HG03108 (cell line): ENCODE results near the gene CAMSAP1.

ENCODE experiments used
- ATAC-seq: cut with Tn5 transposase; IDR thresholded peaks from one replicate; pipeline ENCODE4 v1.9.1; 2021; ENCODE audit warnings: moderate library complexity; ENCODE audit not compliant: unreplicated experiment

The CAMSAP1 gene

DNA sequence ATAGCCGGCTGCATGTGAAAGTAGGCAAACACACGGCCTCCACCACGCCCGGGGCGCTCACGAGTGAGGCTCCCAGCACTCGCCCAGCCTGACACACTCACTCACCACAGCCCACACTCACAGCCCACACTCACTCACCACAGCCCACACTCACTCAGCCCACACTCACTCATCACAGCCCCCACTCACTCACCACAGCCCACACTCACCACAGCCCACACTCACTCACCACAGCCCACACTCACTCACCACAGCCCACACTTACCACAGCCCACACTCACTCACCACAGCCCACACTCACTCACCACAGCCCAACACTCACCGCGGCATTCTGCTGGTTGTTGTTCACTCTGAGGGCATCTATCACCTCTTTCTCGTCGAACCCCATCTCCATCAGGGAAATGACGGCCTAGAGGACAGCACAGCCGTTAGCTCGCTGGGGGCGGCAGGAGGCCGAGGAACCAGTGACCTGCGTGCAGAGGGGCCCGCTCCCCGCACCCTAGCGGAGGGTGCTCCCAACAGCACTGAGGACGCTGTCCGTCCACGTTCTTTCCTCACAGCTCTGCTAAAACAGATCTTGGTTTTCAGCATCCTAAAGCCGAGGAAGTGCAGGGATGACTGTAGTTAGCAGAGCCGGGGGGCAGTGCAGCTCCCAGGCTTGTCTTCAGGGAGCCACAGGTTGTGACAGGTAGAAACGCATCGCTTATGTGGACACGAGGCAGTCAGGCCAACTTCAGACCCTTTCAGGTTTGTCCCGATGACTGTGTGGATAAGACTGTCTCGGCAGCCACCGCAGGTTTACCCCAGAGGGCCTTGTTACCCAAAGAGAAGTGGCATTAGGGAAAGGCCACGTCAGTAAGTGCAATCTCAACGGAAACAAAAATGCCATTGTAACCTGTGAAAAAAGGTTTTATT, 32.3 kb upstream of the CAMSAP1 start:
- ATAC-seq: no peak

DNA sequence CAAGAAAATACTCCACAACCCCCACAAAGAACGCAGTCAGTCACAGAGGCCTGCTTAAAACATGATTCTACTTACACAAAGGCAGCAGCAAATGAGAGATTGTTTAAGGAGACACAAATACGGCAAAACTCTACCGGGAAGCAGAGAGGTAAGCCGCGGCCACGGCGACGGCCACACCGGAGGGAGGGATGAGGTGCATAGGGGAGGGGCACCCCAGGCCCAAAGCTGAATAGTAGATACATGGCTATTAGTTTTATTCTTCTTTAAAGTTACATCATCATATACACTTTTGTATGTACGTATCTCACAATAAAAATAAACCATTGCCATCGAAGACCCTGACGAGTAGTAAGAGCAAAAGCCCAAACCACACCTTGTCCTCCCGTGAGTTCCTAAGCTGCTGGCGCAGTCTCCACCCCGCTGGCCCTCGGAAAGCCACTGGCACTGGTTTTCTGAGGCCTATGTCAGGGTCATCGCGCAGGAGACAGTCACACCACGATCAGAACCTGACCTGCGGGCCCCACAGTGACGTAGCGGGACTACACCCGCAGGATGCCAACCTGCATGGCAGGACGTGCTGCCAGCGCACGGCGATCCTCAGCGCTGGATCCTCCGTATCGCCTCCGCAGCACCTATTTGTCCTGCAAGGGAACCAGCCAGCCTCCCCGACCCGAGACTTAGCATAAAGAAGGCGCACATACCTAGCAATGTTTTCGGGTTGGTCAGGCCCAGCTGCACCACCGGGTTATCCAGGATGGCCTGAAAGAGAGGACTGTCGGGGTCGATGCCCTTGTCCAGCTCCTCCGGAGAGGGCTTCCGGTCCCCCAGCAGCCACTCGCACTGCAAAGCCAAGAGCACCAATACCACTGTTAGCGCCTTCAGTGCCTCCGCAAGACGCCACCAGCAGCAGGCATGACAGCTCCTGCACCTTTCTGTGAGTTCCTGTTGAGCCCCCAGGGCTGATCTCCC, 30.5 kb upstream of the CAMSAP1 start:
- no peak for ATAC-seq

DNA sequence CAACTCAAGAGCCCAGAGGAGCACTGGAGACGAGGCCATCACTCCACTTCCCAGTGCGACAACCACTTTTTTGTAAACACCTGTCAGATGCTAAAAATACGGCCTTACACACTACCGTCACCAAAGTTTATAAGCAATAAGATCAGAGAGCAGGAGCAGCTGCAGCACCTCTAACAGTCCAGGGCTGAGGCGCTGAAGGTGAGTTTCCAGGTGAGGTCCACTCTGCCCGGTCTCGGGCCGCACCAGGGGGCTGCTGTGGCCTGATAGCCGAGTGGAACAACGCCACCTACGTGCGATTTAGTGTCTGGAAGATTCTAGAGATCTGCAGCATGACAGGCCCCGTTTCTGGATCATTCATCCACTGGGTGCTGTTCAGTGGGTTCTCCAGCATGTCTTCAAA, 25.8 kb upstream of the CAMSAP1 start:
- no peak for ATAC-seq

DNA sequence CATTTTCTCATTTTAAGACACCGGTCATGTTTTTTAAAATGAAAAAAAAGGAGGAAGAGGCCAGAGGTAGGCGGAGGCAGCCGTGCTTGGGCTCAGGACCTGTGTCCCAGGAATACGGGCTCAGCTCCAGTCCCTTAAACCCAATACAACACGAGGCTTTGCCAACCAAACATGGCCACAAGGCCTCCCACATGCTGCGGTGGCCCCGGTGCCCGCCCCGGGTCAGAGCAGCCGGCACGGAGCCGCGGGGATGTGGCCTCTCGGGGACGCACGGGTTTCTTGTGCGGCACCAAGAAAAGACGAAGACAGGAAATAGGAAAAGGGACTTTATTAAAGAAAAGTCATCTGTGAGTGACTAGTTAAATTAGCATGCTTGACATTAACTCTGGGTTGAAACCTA, 25.3 kb upstream of the CAMSAP1 start:
- ATAC-seq: no peak

DNA sequence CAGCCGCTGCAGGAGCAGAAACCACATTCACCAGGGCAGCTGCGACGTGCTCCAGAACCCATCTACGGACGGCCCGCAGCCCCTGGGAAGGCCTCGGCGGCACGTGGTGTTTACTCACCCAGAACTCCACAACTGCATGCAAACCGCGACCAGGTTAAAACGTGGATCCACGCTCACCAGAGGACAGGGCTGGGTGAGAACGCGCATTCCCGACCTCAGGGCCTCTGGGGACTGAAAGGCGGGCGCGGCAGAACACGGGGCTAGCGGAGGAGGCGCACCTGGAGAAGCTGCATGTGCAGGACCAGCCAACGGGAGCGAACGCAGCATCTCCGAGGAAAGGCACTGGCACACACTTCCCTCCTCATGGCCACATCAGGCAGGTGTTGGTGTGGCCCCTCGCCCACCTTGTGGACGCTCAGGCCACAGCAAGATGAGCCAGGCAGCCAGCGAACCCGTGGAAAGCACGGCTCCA, 24.0 kb upstream of the CAMSAP1 start:
- no peak for ATAC-seq

DNA sequence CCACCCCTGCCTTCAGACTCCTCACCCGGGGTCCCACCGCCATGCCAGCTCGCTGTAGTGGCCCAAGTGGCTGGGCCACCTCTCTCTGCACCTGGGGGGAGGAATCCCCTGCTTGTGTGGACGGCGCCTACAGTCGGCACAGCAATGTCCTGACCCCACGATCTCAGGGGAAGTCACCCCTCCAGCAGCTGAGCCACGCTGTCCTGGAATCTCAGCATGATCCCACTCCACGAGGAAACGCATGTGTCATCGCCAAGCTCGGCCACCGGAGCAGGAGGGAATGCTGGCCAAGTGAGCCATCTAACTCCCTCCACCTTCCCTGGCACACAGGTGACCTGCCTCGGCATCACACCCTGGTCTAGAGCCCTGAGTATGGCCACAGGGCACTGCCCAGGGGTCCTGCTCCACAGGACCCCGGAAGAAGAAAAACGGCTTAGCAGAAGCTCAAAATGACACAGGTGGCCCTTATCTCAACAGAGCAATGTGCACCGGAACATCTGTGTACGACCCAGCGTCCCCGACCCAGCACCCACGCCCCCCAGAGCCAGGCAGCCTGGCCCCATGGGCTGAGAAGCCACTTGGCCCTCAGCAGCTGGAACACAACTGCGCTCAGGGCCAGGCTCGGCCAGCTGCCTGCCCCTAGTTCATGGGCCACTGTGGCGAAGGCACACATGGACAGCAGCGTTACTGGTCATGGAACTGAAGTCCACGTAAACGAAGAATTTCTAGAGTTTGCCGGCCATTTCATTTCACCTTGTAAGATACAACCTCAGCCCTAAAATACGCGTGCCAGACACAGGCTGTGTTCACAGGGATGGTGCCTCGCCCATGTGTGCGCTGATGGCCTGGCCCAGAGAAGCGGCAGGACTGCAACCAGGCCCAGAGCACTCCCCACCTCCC, 23.4 kb upstream of the CAMSAP1 start:
- ATAC-seq: no peak

DNA sequence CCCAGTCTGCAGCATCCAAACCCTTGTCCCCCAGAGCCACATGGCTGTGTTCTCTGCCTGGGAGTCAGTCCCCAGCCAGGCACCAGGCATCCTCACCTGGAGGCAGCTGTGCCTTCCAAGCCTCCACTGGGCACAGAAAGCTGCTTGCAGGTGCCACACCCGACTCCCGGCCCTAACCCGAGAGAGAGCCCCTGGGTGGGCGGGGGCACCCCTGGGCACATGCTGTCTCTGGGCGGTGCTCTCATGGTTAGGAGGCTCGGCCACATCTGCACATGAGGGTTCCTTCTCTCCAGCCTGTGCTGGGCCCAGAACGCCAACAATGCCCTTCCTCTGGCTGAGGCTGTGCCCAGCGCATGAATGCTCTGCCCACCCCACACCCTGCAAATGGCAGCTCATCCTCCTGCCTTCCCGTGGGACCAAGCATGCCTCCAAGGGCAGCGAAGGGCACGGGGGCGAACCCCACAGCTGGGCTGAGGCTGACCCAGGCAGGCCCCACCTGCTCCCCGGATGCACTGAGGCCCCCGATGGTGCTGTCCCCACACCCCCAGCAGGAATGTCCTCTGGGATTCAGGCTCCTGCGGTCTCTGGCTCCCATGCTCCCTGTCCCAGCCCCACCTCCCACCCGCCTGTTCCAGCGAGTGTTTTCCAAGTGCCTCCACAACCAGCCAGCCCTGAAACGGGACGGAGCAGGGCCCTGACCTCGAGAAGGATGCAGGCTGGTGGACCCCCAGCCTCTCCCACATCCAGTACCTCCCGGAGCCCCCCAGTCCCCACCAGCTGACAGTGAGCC, 22.5 kb upstream of the CAMSAP1 start:
- no peak for ATAC-seq

DNA sequence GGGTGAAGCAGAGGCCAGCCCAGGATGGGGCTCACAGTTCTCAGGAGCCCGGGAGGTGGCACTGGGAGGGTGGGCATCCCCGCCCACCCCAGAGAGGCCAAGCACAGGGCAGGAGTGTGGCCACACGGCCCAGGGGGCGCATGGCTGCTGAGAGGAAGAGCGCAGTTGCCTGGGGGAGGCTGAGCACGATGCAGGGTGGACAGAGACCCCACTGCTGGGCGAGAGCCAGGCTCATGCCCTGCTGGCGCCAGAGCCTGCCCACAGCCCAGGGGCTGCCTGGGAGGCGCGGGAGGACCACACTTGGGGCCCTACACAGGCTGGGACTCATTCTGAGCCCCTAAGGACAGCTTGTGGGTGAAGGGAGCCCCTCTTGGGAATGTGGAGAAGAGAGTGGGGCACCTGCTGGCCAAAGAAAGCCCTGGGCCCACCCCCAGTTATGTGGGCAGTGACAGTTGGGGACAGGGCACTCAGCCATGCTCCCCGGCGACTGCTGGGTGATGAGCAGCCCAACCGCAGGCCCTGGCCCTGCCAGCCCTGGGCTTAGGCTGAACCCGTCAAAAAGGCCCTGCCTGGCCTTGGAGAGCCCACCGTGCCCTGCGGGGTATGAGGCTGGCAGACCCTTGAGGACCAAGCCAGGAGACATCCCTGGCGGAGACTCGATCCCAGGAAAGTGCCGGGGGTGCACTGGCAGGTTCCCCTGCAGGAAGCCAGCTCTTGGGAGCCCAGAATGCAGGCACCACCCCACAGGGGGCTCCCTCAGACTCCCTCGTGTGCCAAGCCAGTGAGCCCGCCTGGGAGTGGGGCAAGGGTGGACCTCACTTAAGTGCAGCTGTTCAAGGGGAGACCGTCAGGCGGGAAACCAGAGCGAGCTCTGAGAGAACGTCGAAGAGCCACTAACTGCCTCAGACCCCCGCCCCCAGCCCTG, 21.6 kb upstream of the CAMSAP1 start:
- no peak for ATAC-seq

DNA sequence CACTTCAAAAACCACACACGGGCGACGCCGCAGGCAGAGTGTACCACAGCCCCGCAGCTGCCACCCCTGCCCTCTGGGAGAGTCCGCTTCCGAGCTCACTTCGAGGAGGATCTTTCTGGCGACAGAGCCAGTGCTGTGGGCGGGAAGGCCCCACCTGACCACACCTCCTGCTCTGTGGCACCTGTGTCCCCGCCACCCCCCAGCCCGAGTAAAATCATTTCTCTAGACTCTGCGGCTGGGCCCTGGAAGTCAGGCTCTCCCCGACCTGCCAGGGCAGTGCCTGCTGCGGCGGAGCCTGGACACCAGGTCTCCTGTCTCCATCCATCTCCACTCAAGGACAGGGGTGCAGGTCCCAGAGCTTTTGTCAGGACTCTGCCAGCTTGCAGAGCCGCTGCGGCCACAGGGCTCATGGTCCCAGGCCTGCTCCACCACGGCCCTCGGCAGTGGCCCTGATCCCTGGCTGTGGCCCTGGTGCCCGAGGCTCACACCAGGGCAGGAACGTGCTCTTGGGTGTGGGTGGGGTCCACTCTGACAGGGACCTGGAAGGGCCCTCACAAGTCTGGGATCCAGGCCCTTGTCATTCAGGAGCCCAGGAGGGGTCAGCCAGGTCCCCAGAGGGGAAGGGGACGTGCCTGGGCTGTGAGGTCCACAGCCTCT, 20.9 kb upstream of the CAMSAP1 start:
- no peak for ATAC-seq

DNA sequence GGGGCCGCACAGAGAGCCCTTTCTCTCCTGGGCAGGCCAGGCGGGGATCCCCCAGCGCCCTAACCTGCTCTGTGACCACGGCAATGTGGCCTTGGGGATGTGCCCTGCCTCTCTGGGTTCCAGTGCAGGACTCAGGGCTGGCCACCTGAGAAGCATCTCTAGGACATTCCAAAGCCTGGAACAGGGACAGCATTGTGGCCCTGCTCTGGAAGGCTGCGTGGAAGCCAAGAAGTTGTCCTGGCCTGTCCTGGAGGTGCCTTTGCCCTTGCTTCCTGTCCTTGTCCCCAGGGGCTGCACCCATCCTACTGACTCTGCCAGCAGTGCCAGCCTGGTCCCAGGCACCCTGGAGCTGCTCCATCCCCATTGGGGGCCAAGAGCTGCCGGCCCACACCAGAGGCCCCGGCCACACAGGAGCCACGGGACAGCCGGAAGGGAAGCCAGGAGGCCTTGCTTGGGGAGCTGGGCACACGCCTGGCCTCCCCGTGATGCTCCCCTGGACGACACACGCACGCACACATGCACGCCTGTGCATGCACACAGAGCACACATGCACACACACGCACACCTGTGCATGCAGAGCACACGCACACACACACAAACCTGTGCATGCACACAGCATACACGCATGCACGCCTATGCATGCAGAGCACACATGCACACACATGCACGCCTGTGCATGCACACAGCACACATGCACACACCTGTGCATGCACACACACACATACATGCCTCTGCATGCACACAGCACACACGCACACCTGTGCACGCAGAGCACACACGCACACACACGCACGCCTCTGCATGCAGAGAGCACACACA, 20.1 kb upstream of the CAMSAP1 start:
- no peak for ATAC-seq

DNA sequence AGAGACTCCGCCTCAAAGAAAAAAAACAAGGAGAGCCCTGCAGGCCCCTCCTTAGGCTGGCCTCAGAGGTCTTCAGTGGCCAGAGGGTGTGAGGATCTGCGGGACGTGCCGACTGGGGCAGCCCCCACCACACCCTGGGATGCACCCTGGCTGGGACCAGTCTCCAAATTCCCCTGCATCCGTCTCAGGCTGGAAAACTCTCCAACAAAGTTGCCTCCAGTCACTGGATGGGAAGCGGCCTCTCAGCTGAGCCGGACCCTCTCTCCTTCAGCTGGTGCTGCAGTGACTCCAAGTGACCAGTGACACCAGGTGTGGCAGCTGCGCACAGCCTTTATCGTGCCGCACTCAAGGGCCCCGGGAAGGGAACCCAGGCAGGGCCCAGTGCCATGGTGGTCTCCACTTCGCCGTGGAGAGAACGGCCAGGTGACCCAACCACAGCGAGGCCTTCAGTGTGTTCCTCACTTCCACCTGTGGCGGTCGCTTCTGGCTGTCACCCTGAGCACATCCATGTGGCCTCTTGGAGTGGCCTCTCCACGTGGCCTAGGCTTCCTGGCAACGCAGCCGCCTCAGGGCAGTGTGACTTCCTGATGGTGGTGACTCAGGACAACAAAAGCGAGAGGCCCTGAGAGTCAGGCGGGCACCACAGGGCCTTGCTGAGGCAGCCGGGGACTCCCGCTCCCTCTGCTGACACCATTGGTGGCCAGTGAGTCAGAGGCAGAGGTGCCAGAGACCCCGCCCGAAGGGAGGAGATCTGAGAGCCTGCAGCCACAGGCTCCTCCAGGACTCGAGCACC, 19.3 kb upstream of the CAMSAP1 start:
- ATAC-seq: no peak

DNA sequence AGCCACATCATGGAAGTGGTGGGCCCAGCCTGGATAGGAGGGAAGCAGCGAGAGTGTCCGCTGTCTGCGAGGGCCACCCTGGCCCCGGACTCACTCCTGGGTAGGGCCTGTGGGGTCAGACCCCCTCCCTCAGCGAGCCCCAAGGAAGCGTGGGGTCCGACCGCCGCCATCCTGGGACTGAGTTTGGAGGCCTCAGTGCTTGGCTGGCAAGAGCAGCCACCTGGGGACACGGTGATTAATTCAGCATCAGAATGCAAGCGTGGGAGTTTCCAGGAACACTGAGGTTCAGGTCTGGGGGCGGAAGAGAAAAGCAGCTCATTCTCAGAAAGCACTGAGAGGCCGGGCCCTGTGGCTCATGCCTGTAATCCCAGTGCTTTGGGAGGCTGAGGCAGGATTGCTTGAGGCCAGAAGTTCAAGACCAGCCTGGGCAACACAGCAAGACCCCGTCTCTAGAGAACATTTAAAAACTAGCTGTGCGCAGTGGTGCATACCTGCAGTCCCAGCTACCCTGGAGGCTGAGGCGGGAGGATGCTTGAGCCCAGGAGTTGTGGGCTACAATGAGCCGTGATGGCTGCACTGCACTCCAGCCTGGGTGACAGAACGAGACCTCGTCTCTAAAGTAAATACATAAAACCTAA, 18.3 kb upstream of the CAMSAP1 start:
- ATAC-seq: no peak

DNA sequence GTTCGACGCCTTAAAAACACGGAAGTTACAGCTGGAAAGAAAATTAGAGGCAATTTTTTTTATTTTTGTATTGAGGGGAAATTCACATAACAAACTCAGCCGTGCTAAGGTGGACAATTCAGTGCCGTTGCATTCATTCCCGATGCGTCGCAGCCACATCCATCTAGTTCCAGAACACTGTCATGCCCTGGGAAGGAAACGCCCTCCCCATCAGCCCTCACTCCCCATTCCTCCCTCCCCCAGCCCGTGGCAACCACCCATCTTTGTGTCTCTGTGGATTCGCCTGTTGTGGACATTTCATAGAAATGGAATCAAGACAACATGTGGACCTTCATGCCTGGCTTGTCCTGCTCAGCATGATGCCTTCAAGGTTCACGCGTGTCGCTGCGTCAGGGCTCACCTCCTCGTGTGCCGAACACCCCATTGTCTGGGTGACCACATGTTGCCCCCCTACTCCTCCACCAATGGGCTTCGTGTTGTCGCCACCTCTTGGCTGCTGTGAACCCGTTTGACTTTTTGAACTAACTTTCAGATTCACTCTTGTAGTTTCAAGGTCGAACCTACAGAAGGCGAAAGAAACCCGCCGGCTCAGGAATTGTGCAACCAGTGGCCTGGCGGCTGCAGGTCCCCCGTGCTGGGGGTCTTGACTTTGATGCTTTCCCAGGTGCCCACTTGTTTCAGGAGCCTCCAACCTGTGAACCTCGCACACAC, 17.4 kb upstream of the CAMSAP1 start:
- ATAC-seq: no peak

DNA sequence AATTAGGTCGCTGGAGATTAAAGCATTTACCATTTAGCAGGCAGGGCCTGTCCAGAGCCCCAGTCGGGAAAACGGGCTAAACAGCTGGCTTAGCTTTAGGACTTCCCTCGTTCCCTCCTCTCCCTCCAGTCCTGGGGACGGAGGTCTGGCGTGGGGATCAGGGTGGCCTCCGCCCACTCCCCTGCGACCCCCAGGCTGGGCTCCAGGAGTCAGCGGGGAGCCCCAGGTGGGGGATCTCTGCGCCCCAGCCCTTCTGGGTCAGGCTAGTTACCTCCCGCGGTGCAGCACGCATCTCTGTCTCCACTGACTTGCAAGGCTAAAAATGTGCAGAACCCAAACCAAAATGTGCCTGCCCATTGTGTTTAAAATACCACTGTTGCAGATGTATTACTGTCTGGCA, 16.2 kb upstream of the CAMSAP1 start:
- no peak for ATAC-seq

DNA sequence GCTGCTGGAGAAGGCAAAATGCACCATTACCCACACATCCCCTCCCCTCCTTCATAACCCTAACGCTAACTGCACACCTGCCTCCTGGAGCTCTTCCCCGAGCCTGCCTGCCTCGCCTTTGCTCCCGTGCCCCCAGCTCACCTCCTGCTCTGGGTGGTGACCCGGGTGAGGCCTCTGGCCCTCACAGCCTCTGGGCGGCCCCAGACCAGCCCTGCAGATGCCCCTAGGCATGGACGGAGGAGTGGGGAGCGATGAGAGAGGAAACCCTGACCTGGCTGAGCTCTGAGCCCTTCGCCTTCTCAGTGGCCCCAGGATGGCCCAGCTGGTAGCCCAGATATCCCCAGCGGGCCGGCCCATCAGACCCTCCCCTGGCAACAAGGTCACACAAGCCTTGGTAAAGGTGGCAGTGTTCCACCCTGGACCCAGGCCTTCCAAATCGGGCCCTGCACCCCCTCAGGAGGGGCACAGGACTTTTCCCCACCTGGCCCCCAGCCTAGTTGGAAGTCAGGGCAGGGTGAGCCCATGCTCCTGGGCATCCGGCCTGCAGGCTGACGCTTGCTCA, 14.5 kb upstream of the CAMSAP1 start:
- no peak for ATAC-seq
